HG03045 (cell line): ENCODE measurements around the gene MOB3A.

Experiments
- ATAC-seq: cut with Tn5 transposase; IDR thresholded peaks from one replicate; pipeline ENCODE4 v1.9.1; 2021; ENCODE audit warnings: mild to moderate bottlenecking, moderate library complexity; ENCODE audit not compliant: unreplicated experiment

Gene MOB3A

DNA sequence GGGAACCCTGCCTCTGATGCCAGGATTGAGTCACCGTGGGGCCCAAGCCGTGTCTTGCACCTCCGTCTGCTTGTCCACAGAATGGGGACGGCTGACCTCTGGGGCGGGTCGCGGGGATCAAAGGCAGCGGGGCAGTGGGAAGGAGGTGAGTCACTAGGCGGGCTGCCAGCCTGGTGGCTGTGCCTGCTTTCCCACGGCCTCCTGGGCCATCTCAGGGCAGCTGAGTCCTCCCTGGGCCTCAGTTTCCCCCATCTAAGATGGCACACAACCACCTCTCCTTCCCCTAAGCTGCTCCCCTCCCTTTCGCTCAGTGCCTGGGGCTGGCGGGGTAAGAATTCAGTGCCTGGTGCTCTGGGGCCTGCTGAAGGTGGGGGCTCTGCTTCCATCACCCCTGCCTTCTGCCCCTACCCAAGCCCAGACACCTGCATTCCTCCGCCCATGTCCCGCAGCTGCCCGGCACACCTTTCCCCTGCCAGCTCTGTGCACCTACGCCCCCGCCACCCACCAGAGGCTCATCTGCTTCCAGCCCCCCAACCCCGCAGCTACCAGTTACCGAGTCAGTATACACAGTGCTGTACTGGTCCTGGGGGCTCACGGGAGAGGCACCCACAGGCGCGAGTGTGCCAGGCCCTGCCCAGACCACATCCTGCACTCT is 48.5 kb downstream of the MOB3A start:
- ATAC-seq = no peak

DNA sequence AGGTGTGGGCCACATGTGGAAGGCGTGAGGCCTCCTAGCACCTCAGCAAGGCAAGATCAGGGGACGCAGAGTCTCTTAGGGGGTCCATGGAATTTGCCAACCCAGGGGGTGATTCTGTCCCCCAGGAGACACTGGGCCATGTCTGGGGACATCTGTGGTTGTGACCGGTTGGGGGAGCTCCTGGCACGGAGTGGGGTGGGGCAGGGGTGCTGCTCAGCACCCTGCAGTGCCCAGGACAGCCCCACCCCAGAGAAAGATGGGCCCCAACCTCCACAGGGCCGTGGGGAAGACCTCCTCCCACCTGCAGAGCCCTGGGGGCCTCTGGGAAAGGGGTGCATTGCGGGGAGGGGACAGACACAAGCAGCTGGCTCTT is 49.1 kb downstream of the MOB3A start:
- no peak for ATAC-seq

- no peak for ATAC-seq
These were observed 49.8 kb downstream of the MOB3A start for GRCh38 chr19:2046046-2046907.

- no peak for ATAC-seq
These were observed 50.6 kb downstream of the MOB3A start for GRCh38 chr19:2045501-2046045.

DNA sequence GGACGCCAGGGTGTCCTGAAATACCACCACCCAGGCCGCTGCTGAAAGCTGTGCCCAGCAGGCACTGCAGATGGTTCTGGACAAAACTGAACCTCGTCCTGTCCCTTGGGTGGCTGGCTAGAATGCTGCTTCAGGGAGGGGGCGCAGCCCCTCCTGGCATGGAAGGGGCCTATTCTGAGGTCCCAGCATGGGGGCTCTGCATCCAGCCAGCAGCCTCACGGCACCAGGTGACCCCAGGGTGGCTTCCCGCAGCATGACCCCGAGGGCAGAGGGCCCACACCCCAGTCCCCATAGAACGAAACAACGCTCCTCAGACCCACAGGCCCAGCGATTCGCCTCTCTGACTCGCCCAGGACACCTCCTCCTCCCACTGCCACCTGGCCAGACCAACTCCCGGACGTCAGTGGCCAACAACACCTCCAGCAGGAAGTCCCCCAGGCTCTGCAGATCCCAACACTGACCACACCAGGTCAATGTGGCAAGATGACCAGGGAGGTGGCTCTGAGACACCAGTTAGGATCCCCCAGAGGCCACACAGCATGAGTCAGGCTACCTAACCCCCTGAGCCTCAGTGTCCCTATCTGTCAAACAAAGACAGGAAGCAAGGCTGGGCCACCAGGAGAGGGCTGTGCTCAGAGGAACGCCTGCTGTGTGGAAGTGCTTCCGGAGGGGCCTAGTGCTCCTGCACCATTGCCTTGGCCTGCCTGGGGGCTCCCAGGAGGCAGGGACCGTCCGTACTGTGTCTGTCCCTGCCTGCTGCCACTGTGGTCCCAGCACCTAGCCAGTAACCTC is 51.2 kb downstream of the MOB3A start:
- ATAC-seq = no peak

- ATAC-seq = no peak
These were observed 52.0 kb downstream of the MOB3A start for GRCh38 chr19:2043961-2044708.

GRCh38 chr19:2043251-2043641 is 52.9 kb downstream of the MOB3A start:
- ATAC-seq = no peak

- peak; percentile 3 for ATAC-seq
These were observed 53.5 kb downstream of the MOB3A start for GRCh38 chr19:2042485-2043250.

DNA sequence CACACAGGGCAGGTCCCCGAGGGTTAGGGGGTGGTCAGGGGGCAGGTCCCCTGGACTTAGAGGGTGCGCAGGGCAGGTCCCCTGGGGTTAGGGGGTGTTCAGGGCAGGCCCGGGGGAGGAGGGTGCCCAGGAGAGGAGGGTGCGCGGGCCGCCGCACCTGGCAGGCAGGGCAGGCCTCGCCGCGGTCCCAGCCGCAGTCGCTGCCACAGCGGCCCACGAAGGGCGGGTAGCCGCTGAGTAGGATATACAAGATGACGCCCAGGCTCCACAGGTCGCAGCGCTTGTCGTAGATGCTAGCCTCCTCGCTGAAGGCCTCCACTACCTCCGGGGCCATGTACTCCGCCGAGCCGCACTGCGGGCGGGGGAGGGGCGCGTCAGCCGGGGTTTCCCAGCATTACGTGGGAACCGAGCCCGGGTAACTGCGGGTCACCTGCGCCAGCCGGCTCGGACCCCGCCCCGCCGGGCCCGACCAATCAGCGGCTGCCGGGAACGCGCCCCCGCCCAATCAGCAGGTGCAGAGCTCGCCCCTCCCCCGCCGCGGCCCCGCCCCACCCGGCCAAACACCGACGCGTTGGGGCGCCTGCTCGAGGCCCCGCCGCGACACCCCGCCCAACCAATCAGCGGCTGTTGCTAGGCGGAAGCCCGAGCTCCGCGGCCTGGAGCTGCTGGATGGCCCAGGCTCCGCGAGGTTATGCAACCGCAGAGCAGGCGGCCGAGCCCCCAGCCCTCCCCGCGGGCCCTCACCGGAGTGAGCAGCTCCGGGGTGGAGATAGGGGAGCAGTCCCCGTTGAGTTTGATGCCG is 54.2 kb downstream of the MOB3A start:
- ATAC-seq = peak; percentile 63

DNA sequence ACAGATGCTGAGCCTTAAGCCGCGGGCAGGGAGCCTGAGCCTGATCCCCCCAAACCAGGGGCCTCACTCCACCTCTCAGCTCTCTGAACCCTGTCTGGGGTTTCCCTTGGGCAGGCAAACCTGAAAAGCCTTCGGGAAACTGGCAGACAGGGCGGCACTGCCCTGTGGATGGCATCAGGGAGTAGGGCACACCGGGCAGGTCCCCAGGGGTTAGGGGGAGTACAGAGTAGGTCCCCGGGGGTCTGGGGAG is 54.8 kb downstream of the MOB3A start:
- ATAC-seq = no peak

- ATAC-seq = no peak
These were observed 55.3 kb downstream of the MOB3A start for GRCh38 chr19:2040647-2041432.

- no peak for ATAC-seq
These were observed 56.0 kb downstream of the MOB3A start for GRCh38 chr19:2039959-2040646.

GRCh38 chr19:2039089-2039958 is 56.8 kb downstream of the MOB3A start:
- no peak for ATAC-seq

DNA sequence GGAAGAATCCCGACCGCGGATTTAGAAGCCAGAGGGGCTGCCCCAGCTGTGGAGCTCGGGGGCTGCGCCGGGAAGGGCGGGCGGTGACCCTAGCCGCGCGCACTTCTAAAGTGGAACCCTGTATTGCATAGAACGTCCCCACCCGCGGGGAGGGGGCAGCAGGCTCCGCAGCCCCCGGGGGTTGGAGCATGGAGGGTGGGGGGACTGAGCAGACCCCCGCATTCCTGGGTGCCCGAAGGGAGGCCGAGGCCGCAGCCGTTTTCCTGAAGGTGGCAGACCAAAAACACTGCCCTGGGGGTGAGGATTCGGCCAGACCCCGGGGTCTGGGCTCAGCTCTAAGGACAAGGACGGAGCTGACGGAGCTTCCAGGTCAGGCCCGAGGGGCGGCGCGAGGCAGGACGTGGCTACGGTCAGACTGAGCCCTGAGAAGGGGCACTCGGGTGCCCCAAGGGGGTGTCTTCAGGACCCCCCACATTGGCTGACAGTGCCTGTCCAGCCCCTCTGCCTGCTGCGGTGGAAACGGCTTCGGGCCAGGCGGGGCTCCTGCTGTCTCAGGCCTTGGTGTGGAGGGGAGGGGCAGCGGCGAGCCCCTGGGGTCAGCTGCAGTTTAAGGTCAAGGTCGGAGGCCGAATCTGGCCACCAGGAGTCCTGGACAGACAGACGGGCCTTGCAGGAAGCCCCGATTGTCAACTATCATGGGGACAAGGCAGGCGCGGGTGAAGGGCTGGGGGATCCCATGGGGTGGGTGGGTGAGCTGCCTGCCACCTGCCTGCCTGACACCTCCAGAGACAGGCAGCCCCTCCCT is 57.6 kb downstream of the MOB3A start:
- ATAC-seq = no peak

GRCh38 chr19:2037651-2038255 is 58.4 kb downstream of the MOB3A start:
- ATAC-seq = no peak

- no peak for ATAC-seq
These were observed 59.7 kb downstream of the MOB3A start for GRCh38 chr19:2036424-2036823.
